Measurements from ENCODE around the gene SMAP1.

Gene SMAP1

DNA sequence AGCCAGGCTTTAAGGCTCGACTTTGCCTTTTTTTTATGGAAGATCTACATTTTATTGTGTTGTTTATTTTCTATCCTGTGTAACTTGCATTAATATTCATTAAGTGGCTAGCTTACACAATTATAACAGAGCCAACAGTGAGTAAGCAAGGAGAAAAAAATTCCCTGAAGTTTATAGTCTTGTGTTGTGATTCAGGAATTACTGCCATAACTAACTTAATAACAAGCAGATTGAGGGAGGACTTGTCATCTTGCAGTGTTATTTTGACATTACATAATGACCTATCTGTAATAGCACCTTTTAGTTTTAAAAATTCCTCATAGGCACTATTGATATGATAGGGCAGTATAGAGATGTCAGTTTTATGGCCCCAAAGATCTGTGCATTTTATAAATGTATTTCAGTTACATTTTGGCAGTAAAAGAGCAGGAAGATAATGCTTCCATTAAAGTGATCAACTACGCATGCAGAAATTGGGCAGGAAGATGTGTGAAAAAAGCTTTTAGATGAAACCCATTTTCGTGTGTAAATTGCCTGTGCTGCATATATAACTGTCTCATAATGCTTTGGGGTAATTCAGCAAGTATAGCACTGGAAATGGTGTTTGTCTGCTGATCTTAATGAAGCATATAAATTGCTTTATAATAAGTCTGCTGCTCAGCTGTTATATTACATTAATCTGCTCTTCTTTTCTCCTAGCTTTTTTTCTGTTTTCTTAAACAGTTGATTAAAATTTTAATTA is 123.0 kb downstream of the SMAP1 start:
- no peak overlapping the region for H3K27ac ChIP-seq
- no peak for TF ChIP-seq CTCF (conservative IDR thresholded peaks at IDR 0.05)

- H3K27ac ChIP-seq = no peak overlapping the region
- TF ChIP-seq CTCF (conservative IDR thresholded peaks at IDR 0.05) = no peak
These were observed 129.9 kb downstream of the SMAP1 start for GRCh38 chr6:70797625-70798024.

DNA sequence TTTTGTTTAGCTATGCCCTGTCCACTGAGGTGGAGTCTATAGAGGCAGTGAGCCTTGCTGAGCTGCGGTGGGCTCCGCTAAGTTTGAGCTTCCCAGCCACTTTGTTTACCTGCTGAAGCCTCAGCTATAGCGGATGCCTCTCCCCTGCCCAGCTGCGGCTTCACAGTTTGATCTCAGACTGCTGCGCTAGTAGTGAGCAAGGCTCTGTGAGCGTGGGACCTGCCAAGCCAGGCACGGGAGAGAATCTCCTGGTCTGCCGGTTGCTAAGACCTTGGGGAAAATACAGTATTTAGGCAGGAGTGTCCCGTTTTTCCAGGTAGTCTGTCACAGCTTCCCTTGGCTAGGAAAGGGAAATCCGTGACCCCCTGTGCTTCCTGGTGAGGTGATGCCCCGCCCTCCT is 138.4 kb downstream of the SMAP1 start:
- TF ChIP-seq CTCF (conservative IDR thresholded peaks at IDR 0.05) = no peak
- H3K27ac ChIP-seq = no peak overlapping the region

- TF ChIP-seq CTCF (conservative IDR thresholded peaks at IDR 0.05) = no peak
These were observed 144.1 kb downstream of the SMAP1 start for GRCh38 chr6:70811788-70812187.

GRCh38 chr6:70813885-70814284 is 146.2 kb downstream of the SMAP1 start:
- no peak overlapping the region for H3K27ac ChIP-seq
- TF ChIP-seq CTCF (conservative IDR thresholded peaks at IDR 0.05) = no peak

More at GRCh38 chr6:70811788-70812187, 144.1 kb downstream of the SMAP1 start:
- no peak overlapping the region for H3K27ac ChIP-seq

DNA sequence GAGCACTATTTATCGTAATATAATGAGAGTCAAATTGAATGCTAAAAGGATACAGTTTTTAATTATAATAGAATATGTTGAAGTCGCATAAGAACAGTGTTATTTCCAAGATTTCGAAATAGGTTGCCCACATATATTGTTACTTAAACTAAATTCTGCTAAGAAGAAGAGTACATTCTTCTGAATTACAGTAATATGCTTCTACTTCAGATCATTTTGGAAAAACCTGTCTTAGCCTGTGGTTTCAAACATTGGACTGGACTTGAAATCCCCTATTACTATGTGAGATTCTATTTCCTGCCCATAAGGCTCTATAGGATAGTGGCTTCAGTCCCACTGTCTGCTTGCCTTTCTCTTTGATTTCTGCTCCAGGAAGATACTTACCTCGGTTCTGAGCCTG is 152.0 kb downstream of the SMAP1 start:
- H3K27ac ChIP-seq = no peak overlapping the region
- no peak for TF ChIP-seq CTCF (conservative IDR thresholded peaks at IDR 0.05)

DNA sequence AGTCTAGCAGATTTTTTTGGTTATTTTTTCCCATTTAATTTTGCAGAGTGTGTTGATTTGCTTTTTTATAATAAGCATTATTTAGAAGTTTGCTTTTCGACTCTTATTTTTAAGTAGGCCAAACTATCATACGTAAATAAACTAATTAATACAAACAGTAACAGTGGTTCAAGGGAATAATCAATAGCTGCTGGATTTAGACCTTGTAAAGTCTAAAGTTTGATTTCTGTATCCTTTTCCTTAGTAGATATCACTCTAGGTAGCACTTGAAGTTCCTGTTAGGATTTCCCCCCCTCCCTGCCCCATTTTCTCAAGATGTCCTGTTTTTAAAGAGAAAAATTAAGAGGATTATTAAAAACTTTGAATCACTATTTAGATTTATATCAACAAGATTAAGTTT is 153.1 kb downstream of the SMAP1 start:
- no peak for TF ChIP-seq CTCF (conservative IDR thresholded peaks at IDR 0.05)
- H3K27ac ChIP-seq = no peak overlapping the region

Measured in VCaP (cell line).